Measurements from ENCODE around the gene DDX54. TPM values are rescaled to one million over a fixed set of nuclear protein-coding genes. Genes with fewer than 3 reads are reported as not detected.

Gene DDX54
- total RNA-seq, 1 donor from 2014 or later: 40.5 TPM

GRCh38 chr12:113196582-113196981 lies 11.3 kb upstream of the DDX54 start:
- Histone ChIP-seq H3K4me3 (ENCODE audit: low read depth, low read length) (no peak overlapping the region), H3K27me3 (ENCODE audit: control insufficient read depth, insufficient read depth, low read length) (no peaks in the 10 kb centered on the region), H3K36me3 (ENCODE audit: control insufficient read depth, insufficient read depth, low read length) (peaks cover 2% of the 10 kb centered on the region)
- no peak for TF ChIP-seq CTCF (IDR thresholded peaks at IDR 0.05; ENCODE audit: insufficient read depth, low read length, severe bottlenecking)
- DNase-seq (ENCODE audit: low read depth) (no peak), FAIRE-seq (no peak)

- TF ChIP-seq CTCF (IDR thresholded peaks at IDR 0.05; ENCODE audit: insufficient read depth, low read length, severe bottlenecking): no peak
- FAIRE-seq (no peak), DNase-seq (ENCODE audit: low read depth) (no peak)
- Histone ChIP-seq H3K4me3 (ENCODE audit: low read depth, low read length) (no peak overlapping the region), H3K36me3 (ENCODE audit: control insufficient read depth, insufficient read depth, low read length) (peaks cover 6% of the 10 kb centered on the region), H3K27me3 (ENCODE audit: control insufficient read depth, insufficient read depth, low read length) (no peaks in the 10 kb centered on the region)
Observed at GRCh38 chr12:113195598-113195997, 10.3 kb upstream of the DDX54 start.

DNA sequence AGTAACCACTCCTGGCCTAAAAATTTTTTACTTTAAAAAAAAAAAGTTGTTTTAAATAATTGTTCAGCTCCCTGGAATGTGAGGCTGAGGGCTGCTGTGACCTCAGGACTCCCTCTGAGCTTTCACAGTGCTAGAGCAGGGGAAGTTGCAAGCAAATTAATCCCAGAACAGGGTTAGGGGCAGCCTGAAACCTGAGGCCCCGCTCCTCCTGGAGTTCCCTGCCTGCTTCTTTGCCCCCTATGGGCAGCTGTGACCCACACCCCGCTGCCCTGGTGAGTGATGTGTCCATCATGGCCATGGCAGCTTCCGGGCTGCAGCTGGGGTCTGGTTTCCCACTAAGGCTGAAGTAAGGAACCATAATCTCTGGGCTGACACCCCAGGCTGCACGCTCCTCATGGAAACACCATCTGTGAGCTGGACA lies 9.7 kb upstream of the DDX54 start:
- Histone ChIP-seq H3K36me3 (ENCODE audit: control insufficient read depth, insufficient read depth, low read length) (peaks cover 6% of the 10 kb centered on the region), H3K4me3 (ENCODE audit: low read depth, low read length) (no peak overlapping the region), H3K27me3 (ENCODE audit: control insufficient read depth, insufficient read depth, low read length) (no peaks in the 10 kb centered on the region)
- FAIRE-seq: no peak
- TF ChIP-seq CTCF (IDR thresholded peaks at IDR 0.05; ENCODE audit: insufficient read depth, low read length, severe bottlenecking): no peak
- DNase-seq (ENCODE audit: low read depth): no peak

GRCh38 chr12:113191227-113191626 lies 5.9 kb upstream of the DDX54 start:
- Histone ChIP-seq H3K27me3 (ENCODE audit: control insufficient read depth, insufficient read depth, low read length) (no peaks in the 10 kb centered on the region), H3K4me3 (ENCODE audit: low read depth, low read length) (no peak overlapping the region), H3K36me3 (ENCODE audit: control insufficient read depth, insufficient read depth, low read length) (peaks cover 6% of the 10 kb centered on the region)
- DNase-seq (ENCODE audit: low read depth) (no peak), FAIRE-seq (no peak)
- TF ChIP-seq CTCF (IDR thresholded peaks at IDR 0.05; ENCODE audit: insufficient read depth, low read length, severe bottlenecking): no peak

- no peaks in the 10 kb centered on the region for H3K27me3 ChIP-seq (ENCODE audit: control insufficient read depth, insufficient read depth, low read length)
- H3K4me3 ChIP-seq (ENCODE audit: low read depth, low read length): no peak overlapping the region
- peak; percentile 13 for DNase-seq (ENCODE audit: low read depth)
- no peak for FAIRE-seq
- H3K36me3 ChIP-seq (ENCODE audit: control insufficient read depth, insufficient read depth, low read length): peaks cover 6% of the 10 kb centered on the region
- TF ChIP-seq CTCF (IDR thresholded peaks at IDR 0.05; ENCODE audit: insufficient read depth, low read length, severe bottlenecking): no peak
Observed at GRCh38 chr12:113190761-113191160, 5.5 kb upstream of the DDX54 start.

GRCh38 chr12:113189361-113189760 lies 4.1 kb upstream of the DDX54 start:
- Histone ChIP-seq H3K36me3 (ENCODE audit: control insufficient read depth, insufficient read depth, low read length) (peaks cover 6% of the 10 kb centered on the region), H3K27me3 (ENCODE audit: control insufficient read depth, insufficient read depth, low read length) (no peaks in the 10 kb centered on the region), H3K4me3 (ENCODE audit: low read depth, low read length) (no peak overlapping the region)
- no peak for FAIRE-seq
- TF ChIP-seq CTCF (IDR thresholded peaks at IDR 0.05; ENCODE audit: insufficient read depth, low read length, severe bottlenecking): no peak
- peak; percentile 50 for DNase-seq (ENCODE audit: low read depth)

Data from bronchial epithelial cell (primary cell).